Fibroblast of lung (primary cell): ENCODE data around the gene STIMATE. TPM values are rescaled to one million over a fixed set of nuclear protein-coding genes. Genes with fewer than 3 reads are reported as not detected.

Source experiments
- DNase-seq, 2 donors: peaks; one replicate each; pipeline versions ENCODE4 v3.0.0 to v3.0.0-alpha.2; 2010; ENCODE audit warnings: low read depth in 2 of 2
- H2AFZ ChIP-seq: 2 replicates; pipeline ENCODE4 v1.5.1; 2012; ENCODE audit warnings: low read length, control low read depth, inconsistent platforms
- H3K27ac ChIP-seq: 2 replicates; pipeline ENCODE4 v1.5.1; 2011; ENCODE audit warnings: low read length, control low read depth; ENCODE audit not compliant: insufficient read depth
- H3K27me3 ChIP-seq: 2 replicates; pipeline ENCODE4 v1.5.1; 2011; ENCODE audit warnings: mild to moderate bottlenecking, low read length; ENCODE audit not compliant: control insufficient read depth, insufficient read depth
- H3K36me3 ChIP-seq: 2 replicates; pipeline ENCODE4 v1.5.1; 2011; ENCODE audit warnings: low read length; ENCODE audit not compliant: control insufficient read depth, insufficient read depth
- H3K4me1 ChIP-seq: 2 replicates; pipeline ENCODE4 v1.5.1; 2011; ENCODE audit warnings: low read length; ENCODE audit not compliant: control insufficient read depth, insufficient read depth; ENCODE audit errors: extremely low read depth
- H3K4me2 ChIP-seq: 2 replicates; pipeline ENCODE4 v1.5.1; 2011; ENCODE audit warnings: low read length, control low read depth; ENCODE audit not compliant: insufficient read depth; ENCODE audit errors: extremely low read depth
- H3K4me3 ChIP-seq, 4 experiments: fragments of 200-600 bp in 1 of 4; sonication (generic) in 1 of 4; replicated peaks in 1 of 4; 2 replicates each; pipeline ENCODE4 v1.5.1; 2011 to 2016; ENCODE audit warnings: low read length in 4 of 4, low read depth in 3 of 4, mild to moderate bottlenecking in 3 of 4, control low read depth in 2 of 4, inconsistent platforms in 1 of 4, mixed read lengths in 1 of 4; ENCODE audit not compliant: insufficient read depth in 1 of 4; ENCODE audit errors: control extremely low read depth in 1 of 4
- H3K79me2 ChIP-seq: 2 replicates; pipeline ENCODE4 v1.5.1; 2012; ENCODE audit warnings: mild to moderate bottlenecking, low read length, inconsistent platforms; ENCODE audit not compliant: control insufficient read depth, insufficient read depth
- H3K9ac ChIP-seq: 2 replicates; pipeline ENCODE4 v1.5.1; 2011; ENCODE audit warnings: mild to moderate bottlenecking, low read length, control low read depth; ENCODE audit not compliant: insufficient read depth
- H3K9me3 ChIP-seq: 2 replicates; pipeline ENCODE4 v1.5.1; 2012; ENCODE audit warnings: low read depth, low read length; ENCODE audit not compliant: control insufficient read depth, insufficient read depth
- H4K20me1 ChIP-seq: 2 replicates; pipeline ENCODE4 v1.5.1; 2011; ENCODE audit warnings: low read length; ENCODE audit not compliant: control insufficient read depth, insufficient read depth; ENCODE audit errors: extremely low read depth
- EZH2 ChIP-seq: IDR thresholded peaks from 2 replicates; pipeline ENCODE4 v1.5.1; 2012; ENCODE audit warnings: low read length, control low read depth, mild to moderate bottlenecking; ENCODE audit errors: missing control alignments
- polyA plus RNA-seq, 2 donors: library from polyadenylated mRNA; depleted of rRNA in 1 of 2; stranded (reverse) in 1 of 2; unstranded in 1 of 2; fragments of >200 nt; gene quantifications; 2 replicates each; pipeline ENCODE4 v1.2.1, GENCODE V29; 2011 to 2012; ENCODE audit warnings: missing spikeins in 1 of 2
- total RNA-seq: library from RNA; depleted of rRNA; stranded (reverse); fragments of >200 nt; gene quantifications from 2 replicates; pipeline ENCODE4 v1.2.1, GENCODE V29; 2014
- TF ChIP-seq, protein P1 (sequence below), 2 donors: IDR thresholded peaks in 1 of 2; conservative IDR thresholded peaks in 1 of 2; 1 replicate in 1 of 2; 2 replicates in 1 of 2; pipeline ENCODE4 v1.5.1; 2011 to 2012; ENCODE audit warnings: low read length in 2 of 2, control low read depth in 1 of 2, inconsistent platforms in 1 of 2, low read depth in 1 of 2, mild to moderate bottlenecking in 1 of 2

STIMATE gene
- total and polyA plus RNA-seq, 2 donors (not counting 1 experiment from before 2014, with no cell fraction given), result 11.6 to 13.0 TPM

DNA sequence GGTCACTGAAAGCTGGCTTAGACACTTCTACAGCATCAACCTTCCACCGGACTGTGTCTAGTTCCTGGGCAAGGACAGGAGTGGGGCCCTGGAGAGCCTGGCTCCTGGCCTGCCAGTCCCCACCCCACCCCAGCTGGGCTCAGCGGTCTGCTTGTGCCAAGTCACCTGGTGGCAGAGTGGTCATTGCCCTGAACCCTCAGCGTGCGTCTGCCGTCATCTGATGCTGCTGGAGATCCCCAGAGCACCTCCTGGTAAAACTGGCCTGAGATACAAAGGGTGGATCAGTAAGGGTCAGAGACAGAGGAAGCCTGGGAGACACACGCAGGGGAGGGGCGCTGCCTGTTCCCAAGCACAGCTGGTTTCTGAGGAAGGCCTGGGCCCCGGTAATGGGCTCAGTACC is 83.5 kb downstream of the STIMATE start:
- no peak for DNase-seq
- H3K27ac ChIP-seq, result no peak overlapping the region
- no peaks in the 10 kb centered on the region for H4K20me1 ChIP-seq
- TF ChIP-seq EZH2, result no peak
- TF ChIP-seq, protein P1, sequence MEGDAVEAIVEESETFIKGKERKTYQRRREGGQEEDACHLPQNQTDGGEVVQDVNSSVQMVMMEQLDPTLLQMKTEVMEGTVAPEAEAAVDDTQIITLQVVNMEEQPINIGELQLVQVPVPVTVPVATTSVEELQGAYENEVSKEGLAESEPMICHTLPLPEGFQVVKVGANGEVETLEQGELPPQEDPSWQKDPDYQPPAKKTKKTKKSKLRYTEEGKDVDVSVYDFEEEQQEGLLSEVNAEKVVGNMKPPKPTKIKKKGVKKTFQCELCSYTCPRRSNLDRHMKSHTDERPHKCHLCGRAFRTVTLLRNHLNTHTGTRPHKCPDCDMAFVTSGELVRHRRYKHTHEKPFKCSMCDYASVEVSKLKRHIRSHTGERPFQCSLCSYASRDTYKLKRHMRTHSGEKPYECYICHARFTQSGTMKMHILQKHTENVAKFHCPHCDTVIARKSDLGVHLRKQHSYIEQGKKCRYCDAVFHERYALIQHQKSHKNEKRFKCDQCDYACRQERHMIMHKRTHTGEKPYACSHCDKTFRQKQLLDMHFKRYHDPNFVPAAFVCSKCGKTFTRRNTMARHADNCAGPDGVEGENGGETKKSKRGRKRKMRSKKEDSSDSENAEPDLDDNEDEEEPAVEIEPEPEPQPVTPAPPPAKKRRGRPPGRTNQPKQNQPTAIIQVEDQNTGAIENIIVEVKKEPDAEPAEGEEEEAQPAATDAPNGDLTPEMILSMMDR (conservative IDR thresholded peaks at IDR 0.05 in 1 of 2, IDR thresholded peaks at IDR 0.05 in 1 of 2; ENCODE audit: low read depth in 1 of 2, low read length in 2 of 2), result no peak
- no peaks in the 10 kb centered on the region for H3K4me1 ChIP-seq
- no peaks in the 10 kb centered on the region for H3K36me3 ChIP-seq
- no peak overlapping the region for H3K4me2 ChIP-seq
- no peak overlapping the region for H3K9ac ChIP-seq
- H3K9me3 ChIP-seq, result no peaks in the 10 kb centered on the region
- H3K79me2 ChIP-seq, result no peaks in the 10 kb centered on the region
- H3K27me3 ChIP-seq, result peaks cover 7% of the 10 kb centered on the region
- H3K4me3 ChIP-seq, result no peak overlapping the region
- H2AFZ ChIP-seq, result no peak overlapping the region

DNA sequence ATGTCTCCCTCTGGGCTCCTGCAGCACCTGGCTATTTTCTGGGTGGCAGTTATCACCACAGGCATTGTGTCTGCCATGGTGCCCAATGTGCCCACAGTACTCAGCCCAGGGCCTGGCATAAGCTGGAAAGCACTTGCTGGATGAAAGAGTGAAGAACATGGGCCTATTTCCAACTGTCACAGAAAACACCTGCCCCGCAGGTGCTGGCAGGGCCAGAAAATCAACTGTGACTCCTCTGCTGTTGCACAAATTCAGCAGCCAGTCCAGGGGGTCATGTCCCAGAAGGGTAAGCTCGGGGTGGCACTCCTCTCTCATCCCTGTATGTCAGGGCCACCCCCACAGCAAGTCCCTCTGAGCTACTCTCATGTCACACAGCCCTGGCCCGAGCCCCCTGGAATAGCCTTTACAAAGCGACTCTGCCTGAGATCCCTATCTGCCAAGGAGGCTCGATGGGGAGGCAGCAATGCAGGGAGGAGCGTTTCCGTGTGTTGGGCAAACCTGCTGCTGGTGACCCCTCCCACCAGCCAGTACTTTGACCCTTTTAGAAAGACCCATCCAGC is 85.8 kb downstream of the STIMATE start:
- no peak for TF ChIP-seq EZH2
- TF ChIP-seq, protein P1 (conservative IDR thresholded peaks at IDR 0.05 in 1 of 2, IDR thresholded peaks at IDR 0.05 in 1 of 2; ENCODE audit: low read depth in 1 of 2, low read length in 2 of 2), result no peak
- peaks cover 7% of the 10 kb centered on the region for H3K27me3 ChIP-seq
- no peak overlapping the region for H3K4me2 ChIP-seq
- no peak overlapping the region for H3K9ac ChIP-seq
- H3K27ac ChIP-seq, result no peak overlapping the region
- H4K20me1 ChIP-seq, result no peaks in the 10 kb centered on the region
- DNase-seq, result no peak
- H3K4me3 ChIP-seq, result no peak overlapping the region
- no peak overlapping the region for H2AFZ ChIP-seq
- no peaks in the 10 kb centered on the region for H3K36me3 ChIP-seq
- no peaks in the 10 kb centered on the region for H3K79me2 ChIP-seq
- no peaks in the 10 kb centered on the region for H3K4me1 ChIP-seq
- H3K9me3 ChIP-seq, result no peaks in the 10 kb centered on the region

DNA sequence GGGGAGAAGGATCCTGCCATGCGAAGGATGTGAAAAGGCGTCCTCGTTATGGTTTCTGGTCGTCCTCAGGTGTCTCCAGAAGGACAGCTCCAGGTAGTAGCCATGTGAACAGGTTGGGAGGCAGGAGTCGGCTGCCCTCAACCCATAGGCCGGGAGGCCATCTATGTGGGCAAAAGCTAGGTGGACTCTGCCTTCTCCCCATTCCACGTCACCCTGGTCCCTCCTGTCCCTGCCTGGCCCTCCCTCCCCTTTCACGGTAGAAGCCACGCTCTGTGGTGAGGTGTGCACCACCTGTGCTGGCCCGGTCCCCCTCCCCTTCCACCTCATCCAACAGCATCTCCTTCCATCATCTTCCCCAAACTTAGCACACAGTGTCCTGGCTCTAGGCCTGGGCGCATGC is 86.4 kb downstream of the STIMATE start:
- H3K9ac ChIP-seq, result no peak overlapping the region
- no peak overlapping the region for H2AFZ ChIP-seq
- H3K4me3 ChIP-seq, result no peak overlapping the region
- no peaks in the 10 kb centered on the region for H4K20me1 ChIP-seq
- DNase-seq, result no peak
- H3K4me1 ChIP-seq, result no peaks in the 10 kb centered on the region
- H3K27ac ChIP-seq, result no peak overlapping the region
- H3K27me3 ChIP-seq, result peaks cover 4% of the 10 kb centered on the region
- no peaks in the 10 kb centered on the region for H3K36me3 ChIP-seq
- H3K79me2 ChIP-seq, result no peaks in the 10 kb centered on the region
- TF ChIP-seq EZH2, result no peak
- TF ChIP-seq, protein P1 (conservative IDR thresholded peaks at IDR 0.05 in 1 of 2, IDR thresholded peaks at IDR 0.05 in 1 of 2; ENCODE audit: low read depth in 1 of 2, low read length in 2 of 2), result no peak
- H3K9me3 ChIP-seq, result no peaks in the 10 kb centered on the region
- H3K4me2 ChIP-seq, result no peak overlapping the region
